BLaER1 (cell line): ENCODE data around the gene ADRM1.

ENCODE experiments used
- H3K27ac ChIP-seq: shearing (Covaris generic); formaldehyde crosslinking; 2 replicates; pipeline ENCODE4 v1.8.1; 2022
- H3K27me3 ChIP-seq: shearing (Covaris generic); formaldehyde crosslinking; 2 replicates; pipeline ENCODE4 v1.8.1; 2022
- H3K36me3 ChIP-seq: shearing (Covaris generic); formaldehyde crosslinking; 2 replicates; pipeline ENCODE4 v1.8.1; 2022
- H3K4me1 ChIP-seq: shearing (Covaris generic); formaldehyde crosslinking; 2 replicates; pipeline ENCODE4 v1.8.1; 2022
- H3K4me2 ChIP-seq: shearing (Covaris generic); formaldehyde crosslinking; 2 replicates; pipeline ENCODE4 v1.8.1; 2022
- H3K4me3 ChIP-seq: shearing (Covaris generic); formaldehyde crosslinking; 2 replicates; pipeline ENCODE4 v1.8.1; 2022
- H3K9ac ChIP-seq: shearing (Covaris generic); formaldehyde crosslinking; 2 replicates; pipeline ENCODE4 v1.8.1; 2022
- H3K9me3 ChIP-seq: shearing (Covaris generic); formaldehyde crosslinking; 2 replicates; pipeline ENCODE4 v1.8.1; 2022
- H4K20me1 ChIP-seq: shearing (Covaris generic); formaldehyde crosslinking; 2 replicates; pipeline ENCODE4 v1.8.1; 2022
- Cebpa-rat ChIP-seq: shearing (Covaris generic); IDR thresholded peaks from 2 replicates; pipeline ENCODE4 v1.8.1; 2022

The ADRM1 gene

GRCh38 chr20:62328684-62329388 is 26.0 kb downstream of the ADRM1 start:
- Histone ChIP-seq H3K4me2 (0 out of 2 replicates have a peak overlapping the region, but pooled peaks have one; percentile 17), H3K9me3 (no peaks in the 10 kb centered on the region), H3K27me3 (no peaks in the 10 kb centered on the region), H4K20me1 (peaks cover 20% of the 10 kb centered on the region; the same call in 1 of the 2 replicates), H3K36me3 (peaks cover 90% of the 10 kb centered on the region), H3K4me1 (peaks cover 9% of the 10 kb centered on the region), H3K4me3 (no peak overlapping the region), H3K27ac (0 out of 2 replicates have a peak overlapping the region, but pooled peaks have one; percentile 13), H3K9ac (no peak overlapping the region)
- no peak for TF ChIP-seq Cebpa-rat

GRCh38 chr20:62329389-62330377 is 26.9 kb downstream of the ADRM1 start:
- Histone ChIP-seq H3K4me3 (no peak overlapping the region), H3K4me1 (peaks cover 13% of the 10 kb centered on the region), H3K27me3 (no peaks in the 10 kb centered on the region), H3K9ac (no peak overlapping the region), H3K4me2 (no peak overlapping the region), H3K27ac (no peak overlapping the region), H3K9me3 (no peaks in the 10 kb centered on the region), H3K36me3 (peaks cover 90% of the 10 kb centered on the region), H4K20me1 (peaks cover 20% of the 10 kb centered on the region; the same call in 1 of the 2 replicates)
- TF ChIP-seq Cebpa-rat, result no peak

GRCh38 chr20:62330576-62331317 is 27.9 kb downstream of the ADRM1 start:
- Histone ChIP-seq H3K9ac (no peak overlapping the region), H3K27me3 (no peaks in the 10 kb centered on the region), H3K4me1 (peaks cover 24% of the 10 kb centered on the region), H3K36me3 (peaks cover 81% of the 10 kb centered on the region), H3K4me2 (no peak overlapping the region), H3K27ac (no peak overlapping the region), H3K4me3 (no peak overlapping the region), H4K20me1 (peaks cover 25% of the 10 kb centered on the region; the same call in 1 of the 2 replicates), H3K9me3 (no peaks in the 10 kb centered on the region)
- TF ChIP-seq Cebpa-rat, result no peak

- H3K27ac ChIP-seq, result no peak overlapping the region
- TF ChIP-seq Cebpa-rat, result no peak
- peaks cover 30% of the 10 kb centered on the region for H3K4me1 ChIP-seq
- no peaks in the 10 kb centered on the region for H3K9me3 ChIP-seq
- H3K4me2 ChIP-seq, result no peak overlapping the region
- peaks cover 77% of the 10 kb centered on the region for H3K36me3 ChIP-seq
- no peak overlapping the region for H3K9ac ChIP-seq
- peaks cover 31% of the 10 kb centered on the region for H4K20me1 ChIP-seq
- H3K27me3 ChIP-seq, result no peaks in the 10 kb centered on the region
- H3K4me3 ChIP-seq, result no peak overlapping the region
Measured at GRCh38 chr20:62331347-62331746, 28.6 kb downstream of the ADRM1 start.

GRCh38 chr20:62332421-62332820 is 29.6 kb downstream of the ADRM1 start:
- H3K4me2 ChIP-seq, result no peak overlapping the region
- no peak overlapping the region for H3K27ac ChIP-seq
- H3K27me3 ChIP-seq, result no peaks in the 10 kb centered on the region
- H3K36me3 ChIP-seq, result peaks cover 67% of the 10 kb centered on the region
- H3K4me1 ChIP-seq, result peaks cover 41% of the 10 kb centered on the region
- H3K4me3 ChIP-seq, result no peak overlapping the region
- H4K20me1 ChIP-seq, result peaks cover 42% of the 10 kb centered on the region
- no peaks in the 10 kb centered on the region for H3K9me3 ChIP-seq
- no peak for TF ChIP-seq Cebpa-rat
- H3K9ac ChIP-seq, result no peak overlapping the region

- no peak overlapping the region for H3K9ac ChIP-seq
- no peaks in the 10 kb centered on the region for H3K9me3 ChIP-seq
- H3K4me3 ChIP-seq, result no peak overlapping the region
- TF ChIP-seq Cebpa-rat, result no peak
- peaks cover 59% of the 10 kb centered on the region for H3K36me3 ChIP-seq
- no peak overlapping the region for H3K27ac ChIP-seq
- H3K4me1 ChIP-seq, result peaks cover 46% of the 10 kb centered on the region
- no peak overlapping the region for H3K4me2 ChIP-seq
- peaks cover 46% of the 10 kb centered on the region for H4K20me1 ChIP-seq
- no peaks in the 10 kb centered on the region for H3K27me3 ChIP-seq
Measured at GRCh38 chr20:62332989-62333819, 30.4 kb downstream of the ADRM1 start.

- H3K9me3 ChIP-seq, result no peaks in the 10 kb centered on the region
- peaks cover 48% of the 10 kb centered on the region for H3K4me1 ChIP-seq
- H3K27me3 ChIP-seq, result no peaks in the 10 kb centered on the region
- H3K9ac ChIP-seq, result no peak overlapping the region
- no peak overlapping the region for H3K4me2 ChIP-seq
- no peak overlapping the region for H3K4me3 ChIP-seq
- H4K20me1 ChIP-seq, result peaks cover 45% of the 10 kb centered on the region
- H3K27ac ChIP-seq, result no peak overlapping the region
- H3K36me3 ChIP-seq, result peaks cover 52% of the 10 kb centered on the region
- no peak for TF ChIP-seq Cebpa-rat
Measured at GRCh38 chr20:62333820-62334595, 31.2 kb downstream of the ADRM1 start.

GRCh38 chr20:62334881-62335280 is 32.1 kb downstream of the ADRM1 start:
- no peak overlapping the region for H3K27ac ChIP-seq
- TF ChIP-seq Cebpa-rat, result no peak
- H3K9me3 ChIP-seq, result no peaks in the 10 kb centered on the region
- H4K20me1 ChIP-seq, result peaks cover 36% of the 10 kb centered on the region
- H3K4me1 ChIP-seq, result peaks cover 56% of the 10 kb centered on the region
- no peak overlapping the region for H3K4me3 ChIP-seq
- H3K36me3 ChIP-seq, result peaks cover 43% of the 10 kb centered on the region
- H3K27me3 ChIP-seq, result no peaks in the 10 kb centered on the region
- no peak overlapping the region for H3K9ac ChIP-seq
- peak overlapping the region; percentile 0; the same call in 1 of the 2 replicates for H3K4me2 ChIP-seq
